ENCODE data around the gene SLC22A5. TPM values are rescaled to one million over a fixed set of nuclear protein-coding genes. Genes with fewer than 3 reads are reported as not detected.
A peak's percentile ranks its signal among the peaks of the same experiment; 100 is the strongest.

Gene SLC22A5
- total and polyA plus RNA-seq, 8 donors: 5.5 to 13.1 (median 7.8) TPM

GRCh38 chr5:132405646-132406045 lies 36.1 kb downstream of the SLC22A5 start:
- peaks cover 0 to 12% (median 10%) of the 10 kb centered on the region in 3 donors for H3K4me1 ChIP-seq
- no peaks in the 10 kb centered on the region for H3K36me3 ChIP-seq
- H3K4me3 ChIP-seq: no peak overlapping the region
- no peak for ATAC-seq
- intact Hi-C loops (cut with DNase I): no loop called here
- no peak for DNase-seq
- H3K27ac ChIP-seq: no peak overlapping the region
- 71 to 73% methylated on average over 1 of the region's 1 CpG for WGBS, 2 donors
- TF ChIP-seq CTCF (IDR thresholded peaks at IDR 0.05): no peak
- no peak for FAIRE-seq
- H3K27me3 ChIP-seq: no peaks in the 10 kb centered on the region
- H3K9me3 ChIP-seq: no peaks in the 10 kb centered on the region

GRCh38 chr5:132406144-132406783 lies 36.8 kb downstream of the SLC22A5 start:
- no peak for DNase-seq
- intact Hi-C loops (cut with DNase I): no loop called here
- WGBS, 2 donors: 83 to 89% methylated on average over 4 of the region's 4 CpGs
- H3K9me3 ChIP-seq: no peaks in the 10 kb centered on the region
- H3K4me3 ChIP-seq: no peak overlapping the region
- no peak for ATAC-seq
- no peak for TF ChIP-seq CTCF (IDR thresholded peaks at IDR 0.05)
- H3K36me3 ChIP-seq: no peaks in the 10 kb centered on the region
- no peak overlapping the region for H3K27ac ChIP-seq
- no peak for FAIRE-seq
- H3K4me1 ChIP-seq: peaks cover under 1 to 12% (median 10%) of the 10 kb centered on the region in 3 donors
- no peaks in the 10 kb centered on the region for H3K27me3 ChIP-seq

- H3K4me3 ChIP-seq: no peak overlapping the region
- peaks cover 13 to 26% (median 25%) of the 10 kb centered on the region in 3 donors for H3K4me1 ChIP-seq
- no peaks in the 10 kb centered on the region for H3K9me3 ChIP-seq
- H3K27ac ChIP-seq: no peak overlapping the region
- no peaks in the 10 kb centered on the region for H3K36me3 ChIP-seq
- FAIRE-seq: no peak
- WGBS, 2 donors: 74 to 83% methylated on average over 3 of the region's 3 CpGs
- no peak for ATAC-seq
- intact Hi-C loops (cut with DNase I): no loop called here
- TF ChIP-seq CTCF (IDR thresholded peaks at IDR 0.05): no peak
- no peaks in the 10 kb centered on the region for H3K27me3 ChIP-seq
- no peak for DNase-seq
Observed at GRCh38 chr5:132407970-132408369, 38.5 kb downstream of the SLC22A5 start.

GRCh38 chr5:132408456-132408855 lies 38.9 kb downstream of the SLC22A5 start:
- Histone ChIP-seq H3K27ac (no peak overlapping the region), H3K4me3 (no peak overlapping the region), H3K27me3 (no peaks in the 10 kb centered on the region), H3K4me1 (peaks cover 13 to 30% (median 29%) of the 10 kb centered on the region in 3 donors), H3K36me3 (no peaks in the 10 kb centered on the region), H3K9me3 (no peaks in the 10 kb centered on the region)
- intact Hi-C loops (cut with DNase I): no loop called here
- DNase-seq: no peak
- no peak for TF ChIP-seq CTCF (IDR thresholded peaks at IDR 0.05)
- no peak for FAIRE-seq
- WGBS, 2 donors: 79 to 86% methylated on average over 6 of the region's 6 CpGs
- ATAC-seq: no peak

GRCh38 chr5:132408965-132409364 lies 39.5 kb downstream of the SLC22A5 start:
- no peaks in the 10 kb centered on the region for H3K27me3 ChIP-seq
- no peak overlapping the region for H3K4me3 ChIP-seq
- intact Hi-C loops (cut with DNase I): no loop called here
- peak overlapping the region in 1 of 4 donors; percentile 97 for H3K27ac ChIP-seq
- TF ChIP-seq CTCF (IDR thresholded peaks at IDR 0.05): no peak
- 45 to 46% methylated on average over 2 of the region's 2 CpGs for WGBS, 2 donors
- peaks cover 13 to 35% (median 34%) of the 10 kb centered on the region in 3 donors for H3K4me1 ChIP-seq
- FAIRE-seq (no peak), ATAC-seq (no peak), DNase-seq (no peak)
- H3K36me3 ChIP-seq: no peaks in the 10 kb centered on the region
- H3K9me3 ChIP-seq: no peaks in the 10 kb centered on the region
